Liver (tissue), 9 donors: ENCODE results near the gene LIPG. TPM values are rescaled to one million over a fixed set of nuclear protein-coding genes. Genes with fewer than 3 reads are reported as not detected.

Source experiments
- DNase-seq: peaks from one replicate; pipeline ENCODE4 v3.0.0-alpha.2; 2017; ENCODE audit warnings: low spot score
- H3K27ac ChIP-seq, 2 donors: one replicate each; pipeline ENCODE4 v1.7.0; 2013; ENCODE audit warnings: inconsistent platforms in 2 of 2, low read length in 2 of 2, control low read depth in 1 of 2, low read depth in 1 of 2, mild to moderate bottlenecking in 1 of 2
- H3K27me3 ChIP-seq, 4 donors: one replicate each; pipeline versions ENCODE4 v1.6.1 to v1.7.0; 2013; ENCODE audit warnings: low read length in 3 of 4, inconsistent platforms in 1 of 4, mild to moderate bottlenecking in 1 of 4, moderate library complexity in 1 of 4; ENCODE audit not compliant: control insufficient read depth in 4 of 4, insufficient read depth in 4 of 4
- H3K36me3 ChIP-seq, 4 donors: one replicate each; pipeline versions ENCODE4 v1.6.1 to v1.7.0; 2013; ENCODE audit warnings: low read length in 3 of 4, mild to moderate bottlenecking in 3 of 4, low read depth in 1 of 4, moderate library complexity in 1 of 4; ENCODE audit not compliant: control insufficient read depth in 4 of 4, insufficient read depth in 3 of 4
- H3K4me1 ChIP-seq, 4 donors: one replicate each; pipeline versions ENCODE4 v1.6.1 to v1.7.0; 2013; ENCODE audit warnings: low read length in 3 of 4, mild to moderate bottlenecking in 3 of 4, moderate library complexity in 1 of 4; ENCODE audit not compliant: control insufficient read depth in 4 of 4, insufficient read depth in 4 of 4
- H3K4me3 ChIP-seq, 3 donors: one replicate each; pipeline versions ENCODE4 v1.6.1 to v1.7.0; 2013; ENCODE audit warnings: low read length in 3 of 3, control low read depth in 1 of 3, low read depth in 1 of 3, mild to moderate bottlenecking in 1 of 3
- H3K9ac ChIP-seq, 2 donors: one replicate each; pipeline ENCODE4 v1.7.0; 2013; ENCODE audit warnings: low read length in 2 of 2, mild to moderate bottlenecking in 2 of 2, moderate library complexity in 2 of 2, control low read depth in 1 of 2, low read depth in 1 of 2
- H3K9me3 ChIP-seq, 4 donors: one replicate each; pipeline versions ENCODE4 v1.6.1 to v1.7.0; 2013; ENCODE audit warnings: low read length in 3 of 4; ENCODE audit not compliant: control insufficient read depth in 4 of 4
- ATF3 ChIP-seq: IDR thresholded peaks from 2 replicates; pipeline ENCODE4 v1.6.1; 2016; ENCODE audit warnings: antibody characterized with exemption
- EGR1 ChIP-seq, 2 donors: IDR thresholded peaks; 2 replicates each; pipeline ENCODE4 v1.6.1; 2016 to 2018; ENCODE audit warnings: antibody characterized with exemption in 2 of 2, low read depth in 2 of 2
- FOXA1 ChIP-seq: IDR thresholded peaks from 2 replicates; pipeline ENCODE4 v1.6.1; 2016; ENCODE audit warnings: antibody characterized with exemption
- FOXA2 ChIP-seq: IDR thresholded peaks from 2 replicates; pipeline ENCODE4 v1.6.1; 2016; ENCODE audit warnings: antibody characterized with exemption
- GABPA ChIP-seq, 2 donors: IDR thresholded peaks in 1 of 2; conservative IDR thresholded peaks in 1 of 2; 2 replicates each; pipeline ENCODE4 v1.6.1; 2016; ENCODE audit warnings: antibody characterized with exemption in 2 of 2, mild to moderate bottlenecking in 1 of 2, moderate library complexity in 1 of 2
- HNF4A ChIP-seq, 2 donors: conservative IDR thresholded peaks; 2 replicates each; pipeline ENCODE4 v1.6.1; 2016; ENCODE audit warnings: antibody characterized with exemption in 2 of 2, mild to moderate bottlenecking in 2 of 2
- HNF4G ChIP-seq: IDR thresholded peaks from 2 replicates; pipeline ENCODE4 v1.6.1; 2016; ENCODE audit warnings: antibody characterized with exemption
- JUND ChIP-seq, 2 donors: IDR thresholded peaks; 2 replicates each; pipeline ENCODE4 v1.6.1; 2016; ENCODE audit warnings: antibody characterized with exemption in 2 of 2
- MAX ChIP-seq: IDR thresholded peaks from 2 replicates; pipeline ENCODE4 v1.6.1; 2016; ENCODE audit warnings: antibody characterized with exemption
- NR2F2 ChIP-seq: IDR thresholded peaks from 2 replicates; pipeline ENCODE4 v1.6.1; 2016; ENCODE audit warnings: antibody characterized with exemption
- RAD21 ChIP-seq, 2 donors: IDR thresholded peaks; 2 replicates each; pipeline ENCODE4 v1.6.1; 2016; ENCODE audit warnings: antibody characterized with exemption in 2 of 2, mild to moderate bottlenecking in 2 of 2
- REST ChIP-seq: IDR thresholded peaks from 2 replicates; pipeline ENCODE4 v1.6.1; 2016; ENCODE audit warnings: antibody characterized with exemption, mild to moderate bottlenecking
- RXRA ChIP-seq, 2 donors: IDR thresholded peaks; 2 replicates each; pipeline ENCODE4 v1.6.1; 2017 to 2018; ENCODE audit warnings: antibody characterized with exemption in 2 of 2, mild to moderate bottlenecking in 1 of 2
- SP1 ChIP-seq: IDR thresholded peaks from 2 replicates; pipeline ENCODE4 v1.6.1; 2018; ENCODE audit warnings: antibody characterized with exemption, mild to moderate bottlenecking
- TAF1 ChIP-seq: conservative IDR thresholded peaks from 2 replicates; pipeline ENCODE4 v1.6.1; 2016; ENCODE audit warnings: antibody characterized with exemption, mild to moderate bottlenecking
- YY1 ChIP-seq: IDR thresholded peaks from 2 replicates; pipeline ENCODE4 v1.6.1; 2016; ENCODE audit warnings: antibody characterized with exemption, mild to moderate bottlenecking
- ZBTB33 ChIP-seq: IDR thresholded peaks from 2 replicates; pipeline ENCODE4 v1.6.1; 2016; ENCODE audit warnings: antibody characterized with exemption
- WGBS: extraction: QIAGEN DNeasy Blood & Tissue Kit; methylation state at CpG from one replicate; pipeline ENCODE4 v1.1.7; 2013; 5-methylcytosine and 5-hydroxymethylcytosine counted together
- polyA plus RNA-seq, 2 donors: library from polyadenylated mRNA; stranded (reverse) in 1 of 2; unstranded in 1 of 2; fragments of 200-250 nt in 1 of 2; fragments of >200 nt in 1 of 2; fragmentation: Nextera tagmentation in 1 of 2; extraction: Ambion mirVana in 1 of 2; gene quantifications; one replicate each; pipeline versions ENCODE4 v1.2.1 to v1.2.3, GENCODE V29; 2013 to 2015
- total RNA-seq, 2 donors: library from RNA; depleted of rRNA; stranded (reverse); fragments of >200 nt; gene quantifications; one replicate each; pipeline ENCODE4 v1.2.3, GENCODE V29; 2014
- donor health status: healthy.
- donor health status: healthy.
- donor health status: healthy.
- donor health status: healthy.
- donor health status: healthy.

LIPG gene
- total and polyA plus RNA-seq, 4 donors: 2.8 to 150 (median 39.7) TPM

- TF ChIP-seq JUND (IDR thresholded peaks at IDR 0.05): no peak
- no peak for TF ChIP-seq REST
These were observed 55.5 kb downstream of the LIPG start (continued) for GRCh38 chr18:49617329-49617695.

- Histone ChIP-seq H3K27me3 (no peaks in the 10 kb centered on the region), H3K36me3 (no peaks in the 10 kb centered on the region), H3K9ac (no peak overlapping the region), H3K9me3 (no peaks in the 10 kb centered on the region), H3K4me1 (peaks cover 3 to 9% (median 5%) of the 10 kb centered on the region in 4 donors), H3K27ac (no peak overlapping the region), H3K4me3 (no peak overlapping the region)
- TF ChIP-seq YY1 (no peak), JUND (IDR thresholded peaks at IDR 0.05) (no peak), REST (no peak), GABPA (IDR thresholded peaks at IDR 0.05 in 1 of 2, conservative IDR thresholded peaks at IDR 0.05 in 1 of 2) (no peak), NR2F2 (no peak), ATF3 (no peak), HNF4A (conservative IDR thresholded peaks at IDR 0.05) (no peak)
- DNase-seq: no peak
- 82% methylated on average over 2 of the region's 2 CpGs for WGBS
These were observed 56.0 kb downstream of the LIPG start for GRCh38 chr18:49617865-49618264.

GRCh38 chr18:49618742-49619681 lies 57.2 kb downstream of the LIPG start:
- Histone ChIP-seq H3K27ac (no peak overlapping the region), H3K36me3 (no peaks in the 10 kb centered on the region), H3K27me3 (no peaks in the 10 kb centered on the region), H3K4me1 (peaks cover 3 to 9% (median 5%) of the 10 kb centered on the region in 4 donors), H3K4me3 (no peak overlapping the region), H3K9ac (no peak overlapping the region), H3K9me3 (no peaks in the 10 kb centered on the region)
- WGBS: 45% methylated on average over 11 of the region's 11 CpGs
- DNase-seq: no peak
- TF ChIP-seq ZBTB33: no peak
- TF ChIP-seq MAX: no peak
- no peak for TF ChIP-seq FOXA2
- TF ChIP-seq RXRA (IDR thresholded peaks at IDR 0.05): no peak
- no peak for TF ChIP-seq TAF1
- no peak for TF ChIP-seq JUND (IDR thresholded peaks at IDR 0.05)
- no peak for TF ChIP-seq EGR1 (IDR thresholded peaks at IDR 0.05; ENCODE audit: low read depth in 2 of 2)
- no peak for TF ChIP-seq ATF3
- no peak for TF ChIP-seq GABPA (IDR thresholded peaks at IDR 0.05 in 1 of 2, conservative IDR thresholded peaks at IDR 0.05 in 1 of 2)
- no peak for TF ChIP-seq HNF4G
- peak; percentile 24 for TF ChIP-seq YY1
- peak in 1 of 2 donors; percentile 22 for TF ChIP-seq RAD21 (IDR thresholded peaks at IDR 0.05)
- TF ChIP-seq NR2F2: no peak
- peak; percentile 23 for TF ChIP-seq SP1
- TF ChIP-seq FOXA1: no peak
- TF ChIP-seq HNF4A (conservative IDR thresholded peaks at IDR 0.05): no peak
